Embryonic facial prominence (tissue), 1 donor: ENCODE measurements around the gene WDFY4.

Experiments used
- DNase-seq: peaks from one replicate; pipeline ENCODE4 v3.0.0-alpha.2; 2016; ENCODE audit errors: extremely low spot score

The WDFY4 gene

DNA sequence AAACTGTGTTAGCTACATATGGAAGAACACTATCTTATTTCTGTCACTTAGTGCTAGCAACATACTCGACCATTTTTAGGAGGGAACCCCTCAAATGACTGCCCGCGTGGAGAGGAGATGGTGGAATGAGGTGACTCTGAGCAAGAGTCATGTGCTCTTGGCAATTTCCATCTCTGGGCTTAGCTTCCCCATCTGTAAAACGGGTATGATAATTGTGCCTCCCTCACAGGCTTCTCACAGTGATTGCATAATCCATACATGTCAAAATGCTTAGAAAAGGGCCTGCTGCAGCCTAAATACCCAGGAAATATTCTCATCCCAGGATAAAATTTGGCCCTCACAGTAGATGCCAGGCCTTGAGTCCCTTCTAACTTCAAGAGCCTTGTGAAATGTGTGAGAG lies 86.6 kb downstream of the WDFY4 start:
- DNase-seq = no peak

DNA sequence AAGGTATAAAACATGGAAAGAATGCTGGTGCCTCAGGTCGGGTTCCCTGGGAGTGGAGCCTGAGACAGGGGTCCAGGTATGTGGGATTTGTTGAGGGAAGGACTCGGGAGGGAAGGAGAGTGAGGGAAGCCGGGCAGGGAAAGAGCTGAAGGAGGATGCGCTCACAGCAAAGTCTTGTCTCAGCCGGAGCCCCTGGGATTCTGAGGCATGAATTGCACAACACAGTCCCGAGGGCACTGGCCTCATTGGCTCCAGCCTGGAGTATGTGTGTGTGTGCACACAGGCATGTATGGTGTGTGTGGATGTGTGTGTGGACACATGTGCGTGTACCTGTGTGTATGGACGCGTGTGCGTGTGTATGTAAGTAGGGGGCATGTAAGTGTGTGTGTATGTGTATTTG lies 87.4 kb downstream of the WDFY4 start:
- DNase-seq = no peak

DNA sequence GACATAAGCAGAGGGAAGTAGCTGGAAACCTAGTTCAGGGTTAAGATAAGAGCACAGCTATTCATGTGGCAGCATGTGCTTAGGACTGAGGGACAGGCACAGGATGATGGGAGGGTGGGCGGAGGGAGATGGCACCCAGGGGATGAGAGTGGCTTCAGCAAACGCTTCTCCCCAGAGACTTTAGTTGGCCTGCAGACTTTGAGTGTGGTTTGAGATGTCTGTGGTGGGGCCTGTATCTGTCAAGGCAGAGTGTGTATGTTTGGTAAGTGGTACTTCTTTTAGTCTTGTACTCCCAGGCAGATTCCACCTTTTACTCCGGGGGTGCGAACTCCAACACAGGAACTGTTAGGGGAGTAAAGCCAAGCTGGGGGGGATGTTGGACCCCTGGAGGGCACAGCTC lies 88.9 kb downstream of the WDFY4 start:
- DNase-seq = no peak

DNA sequence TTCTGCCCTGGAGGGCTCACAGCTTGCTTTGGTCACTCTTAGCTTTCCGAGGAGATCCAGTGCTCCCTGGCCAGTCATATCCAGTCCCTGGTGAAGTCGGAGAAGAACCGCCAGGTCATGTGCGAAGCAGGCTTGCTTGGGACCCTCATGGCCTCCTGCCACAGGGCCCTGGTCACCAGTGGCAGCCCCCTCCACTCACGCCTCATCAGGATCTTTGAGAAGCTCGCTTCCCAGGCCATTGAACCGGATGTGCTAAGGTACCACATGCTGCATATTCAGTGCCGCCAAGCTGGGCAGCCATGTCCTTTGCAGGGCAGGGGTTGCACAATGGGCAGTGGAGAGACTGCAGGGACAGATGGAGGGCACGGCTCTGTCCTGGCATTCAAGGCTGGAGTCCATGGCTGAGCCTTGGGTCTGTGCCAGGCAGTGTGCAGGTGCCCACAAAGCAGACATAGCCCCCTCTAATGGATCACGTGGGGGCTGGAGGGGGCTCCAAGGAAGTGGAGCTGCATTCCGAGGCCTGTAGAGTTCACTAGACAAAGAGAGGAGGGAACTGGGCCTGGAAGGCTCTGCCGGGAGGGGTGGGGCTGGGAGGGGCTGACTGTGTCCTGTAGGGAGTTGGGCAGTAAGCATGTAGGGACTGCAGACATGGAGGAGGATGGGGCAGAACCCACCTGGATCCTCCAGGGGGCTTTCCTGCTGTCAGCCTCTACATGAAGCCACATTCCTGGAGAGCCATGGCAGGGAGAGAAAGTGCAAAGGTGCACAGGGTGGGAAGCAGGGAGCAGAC lies 89.9 kb downstream of the WDFY4 start:
- no peak for DNase-seq

DNA sequence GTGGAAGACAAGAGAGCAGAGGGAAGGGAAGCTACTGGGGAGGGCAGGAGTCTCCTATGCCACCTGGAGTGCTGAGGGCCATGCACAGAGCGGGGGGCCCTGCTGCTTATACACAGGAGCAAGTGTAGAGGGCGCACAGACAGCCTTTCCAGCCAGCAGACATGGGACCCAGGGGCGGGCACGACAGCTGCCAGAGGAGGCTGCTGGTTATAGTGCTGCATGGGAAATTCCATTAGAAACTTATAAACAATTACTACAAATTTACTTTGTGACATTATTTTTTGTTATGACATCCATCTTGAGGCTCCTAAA lies 90.5 kb downstream of the WDFY4 start:
- DNase-seq = no peak

DNA sequence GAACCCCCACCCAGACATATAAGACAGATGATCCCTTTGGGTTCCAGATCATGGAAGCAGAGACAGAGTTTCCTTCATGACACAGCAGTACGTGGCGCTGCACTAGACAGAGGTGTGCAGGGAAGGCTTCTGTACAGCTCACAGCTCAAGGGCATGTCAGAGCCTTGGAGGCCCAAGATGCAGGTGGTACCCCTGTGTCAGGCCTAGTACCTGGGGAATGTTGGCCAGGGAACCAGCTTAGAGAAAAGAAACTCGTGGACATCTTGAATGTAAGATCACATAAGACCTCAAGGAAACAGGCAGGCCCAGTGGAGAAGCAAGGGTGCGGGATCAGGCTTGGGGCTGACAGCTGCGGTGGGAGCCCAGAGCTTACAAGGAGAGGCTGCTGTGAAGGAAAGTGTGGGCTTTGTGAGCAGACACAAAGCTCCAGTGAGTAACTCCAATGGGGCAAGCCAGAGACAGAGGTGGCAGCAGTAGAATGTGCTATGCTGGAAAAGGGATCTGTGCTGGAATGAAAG lies 91.4 kb downstream of the WDFY4 start:
- no peak for DNase-seq

DNA sequence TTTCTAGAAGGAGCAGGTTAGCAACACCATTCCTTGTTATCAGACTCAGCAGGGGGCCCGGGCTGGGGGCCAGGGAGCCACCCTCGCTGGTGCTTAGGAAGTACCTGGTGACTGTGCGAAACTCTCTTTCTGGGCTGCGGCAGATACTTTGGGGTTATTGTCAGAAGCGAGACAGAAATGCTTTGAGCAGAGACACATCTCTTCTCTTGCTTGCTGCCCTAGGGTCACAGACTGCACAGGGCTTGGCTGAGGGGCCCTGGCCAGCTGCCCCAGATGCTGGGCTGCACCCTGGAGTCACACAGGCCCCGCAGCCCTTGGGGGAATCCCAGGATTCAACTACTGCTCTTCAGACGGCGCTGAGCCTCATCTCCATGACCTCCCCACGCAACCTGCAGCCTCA lies 91.9 kb downstream of the WDFY4 start:
- no peak for DNase-seq

DNA sequence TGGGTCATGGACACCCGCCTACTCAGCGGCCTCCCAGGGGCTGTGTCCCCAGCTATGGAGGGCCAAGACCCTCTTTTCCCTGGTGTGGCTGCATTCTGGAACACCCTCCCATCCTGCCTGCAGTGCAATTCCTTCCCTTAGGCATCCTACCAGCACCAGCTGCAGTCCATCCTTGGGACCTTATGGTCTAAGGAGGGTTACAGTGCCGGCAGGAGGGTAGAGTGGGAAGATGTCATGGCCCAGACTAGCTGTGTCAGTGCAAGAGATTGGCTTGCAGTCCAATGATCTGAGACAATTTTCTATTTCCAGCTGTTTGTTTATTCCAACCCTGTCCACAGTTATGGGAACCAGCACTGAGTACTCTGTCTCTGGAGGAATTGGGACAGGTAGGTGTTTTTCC lies 92.4 kb downstream of the WDFY4 start:
- DNase-seq = no peak

DNA sequence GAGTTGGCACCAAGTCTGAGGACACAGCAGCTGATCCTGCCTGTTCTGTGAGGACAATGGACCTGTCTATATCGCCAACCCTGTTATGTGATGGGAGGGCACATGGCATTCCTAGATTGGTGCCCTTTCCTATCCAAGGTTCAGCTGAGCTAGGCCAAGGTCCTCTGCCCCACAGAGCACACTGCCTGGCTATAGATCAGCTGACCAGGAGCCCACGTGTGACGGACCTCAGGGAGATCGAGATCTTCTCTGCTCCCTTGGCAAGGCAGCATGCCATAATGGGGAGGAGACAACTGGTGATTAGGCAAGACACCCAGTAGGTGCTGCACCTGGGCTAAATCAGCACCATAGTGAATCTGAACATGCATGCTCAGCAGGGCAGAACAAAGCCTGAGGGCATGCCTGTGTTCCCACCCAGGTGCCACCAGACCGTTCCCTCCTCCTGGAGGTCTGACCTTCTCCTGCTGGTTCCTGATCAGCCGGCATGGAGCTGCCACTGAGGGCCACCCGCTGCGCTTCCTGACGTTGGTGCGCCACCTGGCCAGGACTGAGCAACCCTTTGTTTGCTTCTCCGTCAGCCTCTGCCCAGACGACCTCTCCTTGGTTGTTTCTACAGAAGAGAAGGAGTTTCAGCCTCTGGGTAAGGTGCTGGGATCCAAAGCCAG lies 93.7 kb downstream of the WDFY4 start:
- DNase-seq = no peak

DNA sequence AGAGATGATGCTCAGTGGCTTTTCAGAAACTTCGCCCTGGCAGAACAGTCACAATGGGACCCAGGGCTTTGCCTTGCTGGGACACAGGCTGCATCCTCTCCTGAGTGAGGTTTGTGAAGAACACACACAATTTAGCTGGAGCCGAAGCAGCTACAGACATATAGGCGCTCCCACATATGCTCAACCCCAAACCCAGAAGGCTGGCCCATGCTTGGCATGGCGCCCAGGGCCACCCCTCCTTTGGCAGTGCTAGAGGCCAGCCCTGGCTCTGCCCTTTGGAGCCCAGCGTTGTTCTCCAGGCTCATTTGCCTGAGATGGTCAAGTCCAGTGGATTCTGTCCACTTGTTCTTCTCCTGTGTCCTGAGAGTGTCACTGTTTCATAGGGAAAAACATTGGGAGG lies 94.4 kb downstream of the WDFY4 start:
- DNase-seq = no peak

DNA sequence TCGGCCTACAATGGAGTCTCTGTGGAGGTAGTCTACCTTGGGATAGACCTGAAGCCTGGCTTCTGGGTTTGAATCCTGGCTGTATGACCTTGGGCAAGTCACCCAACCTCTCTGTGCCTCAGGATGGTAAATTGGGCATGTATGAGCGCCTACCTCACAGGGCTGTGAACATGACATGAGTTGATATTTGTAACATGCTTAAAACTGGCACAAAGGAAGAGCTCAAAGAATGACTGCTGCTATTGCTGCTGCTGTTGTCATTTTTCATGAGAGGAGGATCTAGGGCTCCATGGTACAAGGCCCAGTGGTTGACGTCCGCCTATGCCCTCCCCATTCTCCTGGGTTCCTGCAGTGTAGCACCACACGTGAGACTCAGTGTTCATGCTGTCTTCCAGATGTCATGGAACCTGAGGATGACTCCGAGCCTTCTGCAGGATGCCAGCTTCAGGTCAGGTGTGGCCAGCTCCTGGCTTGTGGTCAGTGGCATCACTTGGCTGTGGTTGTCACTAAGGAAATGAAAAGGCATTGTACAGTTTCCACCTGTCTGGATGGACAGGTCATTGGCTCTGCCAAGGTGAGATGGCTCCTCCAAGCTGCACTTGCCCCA lies 95.0 kb downstream of the WDFY4 start:
- DNase-seq = no peak

DNA sequence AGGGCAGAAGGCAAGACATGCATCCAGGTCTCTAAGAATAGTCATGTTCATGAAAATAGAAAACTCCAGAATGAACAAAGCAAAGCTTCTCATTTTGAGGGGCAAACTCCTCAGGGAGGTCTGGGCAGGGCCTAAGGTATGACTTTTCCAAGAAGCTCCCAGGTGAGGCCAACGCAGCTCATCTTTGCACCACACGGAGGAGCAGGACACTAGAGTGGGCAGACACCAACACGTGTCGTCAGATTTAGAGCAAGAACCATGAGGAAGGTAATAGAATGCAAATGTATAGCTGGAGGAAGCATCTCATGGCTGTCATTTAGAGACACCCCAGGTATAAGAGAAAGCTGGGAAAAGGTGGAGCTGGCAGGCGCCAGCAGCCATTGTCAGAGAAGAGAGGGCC lies 95.7 kb downstream of the WDFY4 start:
- no peak for DNase-seq

DNA sequence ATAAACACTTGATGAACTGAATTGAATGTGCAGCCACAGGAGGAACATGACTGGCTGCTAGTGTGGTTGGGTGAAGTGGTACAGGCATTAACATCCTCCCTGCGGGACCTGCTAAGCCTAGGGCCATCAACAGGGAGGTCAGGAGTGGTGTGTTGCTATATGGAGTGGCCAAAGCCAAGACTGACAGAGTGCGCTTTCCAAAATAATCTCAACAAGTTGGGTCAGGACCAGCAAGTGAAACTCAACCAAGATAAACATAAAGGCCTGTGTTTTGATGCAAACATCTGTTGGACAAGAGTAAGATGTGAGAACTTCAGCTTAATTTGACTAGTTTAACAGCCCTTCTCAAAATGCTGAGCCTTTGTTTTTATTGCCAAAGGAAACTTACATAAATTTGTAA lies 97.7 kb downstream of the WDFY4 start:
- DNase-seq = no peak

DNA sequence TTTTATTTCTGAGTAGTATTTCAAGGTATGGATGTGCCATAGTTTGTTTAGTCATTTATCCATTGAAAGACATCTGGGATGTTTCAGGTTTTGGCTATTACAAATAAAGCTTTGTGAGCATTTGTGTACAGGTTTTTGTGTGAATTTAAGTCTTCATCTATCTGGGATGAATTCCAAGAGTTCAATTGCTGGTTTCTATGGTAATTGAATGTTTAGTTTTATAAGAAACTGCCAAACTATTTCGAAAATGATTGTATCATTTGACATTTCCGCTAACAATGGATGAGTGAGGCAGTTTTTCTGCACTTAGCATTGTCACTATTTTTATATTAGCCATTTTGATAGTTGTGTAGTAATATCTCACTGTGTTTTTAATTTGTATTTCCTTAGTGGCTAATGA lies 99.4 kb downstream of the WDFY4 start:
- no peak for DNase-seq

DNA sequence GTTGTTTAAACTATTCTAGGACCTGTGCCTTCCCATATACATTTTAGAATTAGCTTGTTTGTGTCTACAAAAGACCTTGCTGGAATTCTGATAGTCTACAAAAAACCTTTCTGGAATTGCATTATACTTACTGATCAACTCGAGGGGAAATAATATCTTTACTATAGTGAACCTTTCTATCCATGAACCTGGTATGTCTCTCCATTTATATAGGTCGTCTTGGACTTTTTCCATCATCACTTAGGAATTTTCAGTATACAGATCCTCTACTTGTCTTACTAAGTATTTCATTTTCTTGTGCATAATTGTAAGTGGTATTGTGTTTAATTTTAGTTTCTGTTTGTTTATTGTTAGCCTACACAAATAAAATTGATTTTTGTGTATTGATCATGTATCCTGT lies 101.1 kb downstream of the WDFY4 start:
- DNase-seq = no peak

DNA sequence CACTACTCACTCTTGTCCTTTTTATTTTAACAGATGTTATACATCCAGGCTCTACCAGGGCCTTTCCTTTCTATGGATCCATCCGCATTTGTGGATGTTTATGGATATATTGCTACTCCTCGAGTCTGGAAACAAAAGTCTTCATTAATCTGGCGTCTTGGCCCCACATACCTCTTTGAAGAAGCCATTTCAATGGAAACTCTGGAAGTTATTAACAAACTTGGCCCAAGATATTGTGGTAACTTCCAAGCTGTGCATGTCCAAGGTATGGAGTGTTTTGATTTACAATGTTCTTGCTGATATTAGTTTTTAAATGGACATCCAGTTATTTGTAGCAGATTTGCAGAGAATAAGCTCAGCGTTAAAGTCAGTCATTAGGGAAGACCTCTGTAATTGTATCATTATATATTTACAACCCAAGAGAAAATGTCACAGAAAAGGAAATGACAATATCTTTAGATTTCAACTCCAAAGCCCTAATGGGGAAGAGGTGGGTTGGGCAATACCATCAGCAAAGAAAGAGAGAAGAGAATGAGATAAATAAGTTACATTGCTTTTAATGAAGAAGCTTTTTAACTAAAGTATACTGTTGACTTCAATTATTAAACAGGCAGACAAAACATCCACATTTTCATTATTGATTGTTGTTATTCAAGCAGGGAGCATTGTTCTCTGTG lies 102.1 kb downstream of the WDFY4 start:
- no peak for DNase-seq

DNA sequence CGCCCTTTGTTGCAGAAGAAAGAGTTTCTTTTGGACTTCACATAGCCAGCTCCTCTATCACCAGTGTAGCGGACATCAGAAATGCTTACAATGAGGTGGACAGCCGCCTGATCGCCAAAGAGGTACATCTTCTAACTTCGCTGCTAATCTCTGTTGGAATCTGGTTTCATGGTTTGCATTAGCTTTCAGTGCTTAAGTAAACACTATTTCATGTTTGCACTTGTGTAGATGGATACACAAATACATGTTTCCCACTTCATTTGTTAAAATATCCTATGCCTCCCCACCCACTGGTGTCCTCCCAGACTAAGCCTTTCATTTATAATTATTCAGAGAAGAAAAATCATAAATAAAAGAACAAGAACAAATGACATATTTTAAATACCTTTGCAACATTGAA lies 103.9 kb downstream of the WDFY4 start:
- DNase-seq = no peak

DNA sequence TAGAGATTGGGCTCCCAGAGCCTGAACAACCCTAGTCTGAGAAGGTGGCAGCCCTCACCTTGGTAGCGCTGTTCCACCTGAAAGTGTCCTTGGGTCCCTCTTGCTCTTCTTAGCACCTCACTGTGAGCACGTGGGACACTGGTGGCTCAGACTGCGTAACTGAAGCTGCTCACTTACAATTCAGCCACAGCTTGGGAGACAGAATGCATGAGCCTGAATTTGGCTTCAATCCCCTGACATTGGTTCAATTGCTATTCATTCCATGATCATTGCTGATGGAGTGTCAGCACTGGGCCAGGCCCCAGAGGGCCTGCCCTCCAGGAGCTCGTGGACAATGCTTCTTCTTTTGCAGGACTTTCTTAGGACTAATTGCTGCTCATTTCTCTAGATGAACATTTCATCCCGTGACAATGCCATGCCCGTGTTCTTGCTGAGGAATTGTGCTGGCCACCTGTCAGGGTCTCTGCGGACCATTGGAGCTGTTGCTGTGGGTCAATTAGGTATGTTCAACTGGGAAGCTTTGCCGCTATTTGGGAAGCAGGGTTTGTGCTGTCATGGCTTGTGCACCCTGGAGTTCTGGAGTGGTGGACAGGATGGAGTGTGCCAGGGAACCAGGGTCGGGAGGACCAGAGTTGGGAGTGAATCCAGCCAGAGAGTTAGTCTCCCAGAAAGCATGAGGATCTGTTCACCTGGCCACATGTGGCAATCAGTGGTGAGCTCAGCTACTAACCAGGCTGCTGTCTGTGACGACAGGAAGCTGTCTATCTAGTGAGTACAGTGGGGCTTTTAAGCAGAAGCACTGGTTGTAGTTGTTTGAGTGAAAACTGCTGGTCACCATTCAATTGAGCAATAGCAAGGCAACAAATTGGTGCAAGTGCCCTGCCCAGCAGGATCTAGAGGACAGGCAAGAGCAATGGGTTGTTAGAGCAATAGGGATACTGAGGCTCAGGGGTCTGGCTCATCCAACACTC lies 105.1 kb downstream of the WDFY4 start:
- DNase-seq = no peak

DNA sequence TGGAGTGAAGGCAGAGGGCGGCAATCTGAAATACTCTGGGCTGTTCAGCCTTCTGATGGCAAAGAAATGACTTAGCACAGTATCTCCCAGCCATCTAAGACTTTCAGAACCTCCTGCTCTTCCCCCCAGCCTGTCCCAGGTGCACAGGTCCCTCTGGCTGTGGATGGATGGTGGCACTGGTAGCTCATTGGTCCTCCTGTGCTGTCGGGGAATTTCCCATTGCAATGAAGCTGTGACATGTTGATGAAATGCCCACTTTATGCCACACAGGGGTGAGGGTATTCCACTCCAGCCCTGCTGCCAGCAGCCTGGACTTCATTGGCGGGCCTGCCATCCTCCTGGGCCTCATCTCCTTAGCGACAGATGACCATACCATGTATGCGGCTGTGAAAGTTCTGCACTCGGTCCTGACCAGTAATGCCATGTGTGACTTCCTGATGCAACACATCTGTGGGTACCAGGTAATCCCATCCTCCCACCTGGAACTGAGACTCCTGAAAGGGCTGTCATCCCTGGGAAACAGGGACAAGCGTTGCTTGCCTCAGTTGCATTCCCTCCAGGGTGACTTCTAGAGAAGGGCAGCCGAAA lies 105.9 kb downstream of the WDFY4 start:
- DNase-seq = no peak

DNA sequence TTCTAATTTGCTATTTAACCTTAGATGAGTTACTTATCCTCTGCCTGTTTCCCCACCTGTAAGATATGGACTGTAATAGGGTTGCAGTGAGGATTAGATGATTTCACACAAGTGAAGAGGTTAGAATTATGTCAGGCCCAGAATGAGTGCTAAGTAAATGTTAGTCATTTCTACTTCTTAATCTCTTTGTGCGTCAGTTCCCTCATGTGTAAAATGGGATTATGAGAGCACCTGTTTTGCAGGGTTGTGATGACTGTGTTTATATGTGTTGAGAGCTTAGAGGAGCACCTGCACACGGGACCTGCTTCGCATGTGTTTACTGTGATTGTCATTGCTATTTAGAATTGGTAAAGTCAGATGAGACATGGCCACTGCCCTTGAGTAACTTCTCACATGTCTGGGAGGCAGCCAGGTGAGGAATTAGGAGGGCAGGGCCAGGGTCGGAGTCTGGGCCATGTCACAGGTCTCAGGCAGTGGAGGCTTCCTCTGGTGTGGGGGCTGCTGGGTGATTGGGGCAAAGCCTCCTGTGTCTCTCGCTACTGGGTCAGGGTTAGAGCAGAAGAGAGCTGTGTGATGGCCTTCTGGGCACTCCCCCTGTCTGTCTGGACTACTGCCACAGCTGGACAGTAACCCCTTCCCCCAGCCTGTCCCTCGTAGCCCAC lies 106.7 kb downstream of the WDFY4 start:
- DNase-seq = no peak

DNA sequence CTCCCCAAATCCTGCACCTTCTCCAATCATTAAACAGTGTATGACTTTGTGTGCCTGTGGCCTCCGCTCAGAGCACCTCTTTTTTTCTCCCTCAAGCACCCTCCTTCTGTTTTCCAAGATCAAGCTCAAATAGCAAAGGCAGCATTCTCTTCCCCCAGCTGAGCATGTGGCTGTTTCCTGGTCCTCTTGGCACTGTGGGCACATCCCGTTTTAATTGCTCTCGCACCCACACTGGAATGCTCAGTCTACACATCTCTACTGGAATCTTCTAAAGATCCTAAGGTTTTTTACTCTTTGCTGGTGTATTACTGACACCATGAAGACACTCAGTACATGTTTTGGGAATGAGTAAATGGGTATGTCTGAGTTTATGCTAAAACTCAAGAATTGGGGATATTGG lies 107.4 kb downstream of the WDFY4 start:
- DNase-seq = no peak
